Omental fat pad (tissue), 4 donors: Measurements from ENCODE around the gene SALL4. TPM values are rescaled to one million over a fixed set of nuclear protein-coding genes. Genes with fewer than 3 reads are reported as not detected.

ENCODE experiments used
- ATAC-seq: fragments of 150-250 bp; one replicate; pipeline ENCODE4 v1.9.1; 2016; ENCODE audit warnings: mild to moderate bottlenecking, moderate library complexity; ENCODE audit not compliant: low FRiP score
- DNase-seq: peaks from one replicate; pipeline ENCODE4 v3.0.0-alpha.2; 2019; ENCODE audit warnings: low spot score
- CTCF ChIP-seq, 3 donors: fragments of 450-650 bp; IDR thresholded peaks; one replicate each; pipeline ENCODE4 v1.5.1; 2016 to 2017; ENCODE audit warnings: antibody characterized with exemption in 3 of 3, mild to moderate bottlenecking in 3 of 3, moderate library complexity in 2 of 3
- total RNA-seq, 4 donors: library from RNA; depleted of rRNA; stranded (reverse); fragments of >200 nt; gene quantifications; one replicate each; pipeline ENCODE4 v1.1.0, GENCODE V29; 2016

SALL4 gene
- total RNA-seq, 4 donors from 2014 or later: 0.09 to 0.24 (median 0.19) TPM; not detected in 1

DNA sequence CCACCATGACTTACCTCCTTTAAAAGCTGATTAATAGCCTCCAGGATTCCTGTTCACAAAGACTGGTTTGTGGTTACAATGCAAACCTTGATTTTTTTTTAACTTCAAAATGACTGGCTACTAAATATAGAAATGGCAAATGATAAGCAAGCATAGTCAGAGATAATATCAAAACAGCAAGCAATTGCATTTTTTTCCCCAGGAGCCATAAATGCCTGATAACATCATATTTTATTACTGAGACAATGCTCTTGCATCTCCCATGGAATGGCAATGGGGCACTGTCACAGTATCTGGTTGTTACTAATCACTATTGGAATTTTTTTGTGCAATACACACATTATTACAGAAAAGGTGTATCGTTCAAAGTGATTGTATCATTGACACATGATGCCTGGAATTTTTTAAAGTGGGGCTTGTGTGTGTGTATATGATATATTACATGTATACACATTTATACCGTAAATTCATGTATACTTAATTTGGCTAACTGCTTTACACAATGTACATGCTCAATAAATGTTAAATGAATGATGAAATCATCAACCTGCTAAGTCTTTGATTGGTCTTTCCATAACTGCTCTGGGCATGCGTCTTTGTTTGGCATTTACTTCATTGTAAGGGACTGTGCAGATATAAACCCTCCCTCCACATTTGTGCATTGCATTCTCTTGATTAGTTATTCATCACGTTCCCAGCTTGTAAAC lies 980 bp upstream of the SALL4 start:
- no peak for ATAC-seq
- no peak for DNase-seq
- TF ChIP-seq CTCF (IDR thresholded peaks at IDR 0.05): no peak

GRCh38 chr20:51801823-51802123 lies 548 bp downstream of the SALL4 start:
- DNase-seq (no peak), ATAC-seq (no peak)
- TF ChIP-seq CTCF (IDR thresholded peaks at IDR 0.05): no peak

GRCh38 chr20:51801122-51801822 lies 1.0 kb downstream of the SALL4 start:
- TF ChIP-seq CTCF (IDR thresholded peaks at IDR 0.05): no peak
- ATAC-seq: no peak
- DNase-seq: no peak

DNA sequence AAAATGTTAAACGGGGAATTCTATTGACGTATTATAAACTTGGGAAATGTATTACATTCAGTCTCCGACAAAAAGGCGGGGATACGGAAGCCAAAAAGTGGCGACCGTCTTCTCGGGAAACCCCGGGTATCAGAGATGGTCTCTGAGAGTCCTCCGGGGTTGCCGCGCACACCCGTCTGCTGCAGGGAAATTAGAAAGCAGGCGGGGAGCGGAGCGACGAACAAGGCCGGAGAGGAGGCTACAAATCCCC lies 1.5 kb downstream of the SALL4 start:
- ATAC-seq (no peak), DNase-seq (no peak)
- TF ChIP-seq CTCF (IDR thresholded peaks at IDR 0.05): no peak

DNA sequence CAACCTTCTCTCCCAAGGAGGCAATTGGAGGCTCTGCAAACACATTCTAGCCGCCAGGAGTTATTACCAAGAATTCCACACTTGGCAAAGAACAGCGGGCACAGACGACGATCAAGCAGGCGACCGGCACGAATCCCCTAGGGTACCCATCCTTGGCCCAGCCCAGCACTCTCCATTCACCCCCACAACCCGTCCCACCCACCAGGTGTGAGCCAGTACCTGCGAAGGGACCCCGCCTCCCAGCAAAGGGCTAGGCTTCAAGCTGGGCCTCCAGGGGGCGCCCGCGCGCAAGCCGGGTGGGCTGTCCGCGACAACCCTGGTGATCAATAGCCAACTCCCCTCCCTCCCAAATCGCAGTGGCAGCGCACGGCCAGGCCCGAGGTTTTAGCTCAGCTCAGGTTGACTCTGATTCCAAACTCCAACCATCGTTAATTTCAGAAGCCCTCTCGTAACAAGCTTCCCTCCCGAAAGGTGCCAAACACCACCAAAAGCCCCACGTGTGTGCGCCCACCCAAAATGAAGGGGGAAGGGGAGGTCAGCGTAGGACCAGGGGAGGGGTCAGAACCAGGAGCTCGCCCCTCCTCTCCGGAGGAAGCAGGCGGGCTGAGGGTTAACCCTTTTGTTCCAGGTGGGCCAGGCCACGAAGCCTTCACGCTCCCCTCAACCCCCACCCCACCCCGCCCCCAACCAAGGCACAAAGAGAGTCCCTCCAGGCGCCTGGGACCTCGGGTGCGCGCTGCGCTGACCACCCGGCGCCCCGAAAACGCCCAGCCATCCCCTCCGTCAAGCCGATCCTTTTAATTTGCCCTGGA lies 2.1 kb downstream of the SALL4 start:
- ATAC-seq (peak; percentile 59), DNase-seq (peak; percentile 45)
- peak in 1 of 3 donors; percentile 30 for TF ChIP-seq CTCF (IDR thresholded peaks at IDR 0.05)

GRCh38 chr20:51799401-51799860 lies 2.9 kb downstream of the SALL4 start:
- DNase-seq: no peak
- no peak for TF ChIP-seq CTCF (IDR thresholded peaks at IDR 0.05)
- no peak for ATAC-seq
